ENCODE measurements around the gene ACKR3.

DNA sequence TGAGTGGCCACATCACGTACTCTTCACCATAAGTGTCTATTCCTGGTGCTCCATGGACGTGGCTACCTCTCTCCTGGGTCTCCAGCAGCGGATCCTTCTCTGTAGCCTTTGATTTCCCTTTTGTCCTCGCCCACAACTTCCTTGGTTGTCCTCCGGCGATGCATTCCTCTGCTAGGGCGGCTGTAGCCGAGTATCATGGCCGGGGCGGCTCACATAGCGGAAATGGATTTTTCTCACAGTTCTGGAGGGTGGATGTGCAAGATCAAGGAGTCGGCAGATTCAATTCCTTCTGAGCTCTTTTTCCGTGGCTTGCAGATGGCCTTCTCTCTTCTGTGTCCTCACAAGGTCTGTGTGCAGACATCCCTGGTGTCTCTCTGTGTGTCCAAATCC lies 35.7 kb downstream of the ACKR3 start:
- TF ChIP-seq GATA2 (IDR thresholded peaks at IDR 0.05; ENCODE audit: low read depth, low read length) (no peak), GATA3 (IDR thresholded peaks at IDR 0.05; ENCODE audit: low read depth, low read length) (no peak)
